ENCODE data around the gene RAD51B.

Gene RAD51B

GRCh38 chr14:68124979-68125731, 305.6 kb downstream of the RAD51B start:
- H3K9me3 ChIP-seq (replicated peaks; ENCODE audit: insufficient read depth, low read length): no peaks in the 10 kb centered on the region
- H3F3A ChIP-seq (ENCODE audit: insufficient read depth, low read length): no peaks in the 10 kb centered on the region
- H3K27me3 ChIP-seq (replicated peaks; ENCODE audit: insufficient read depth, low read length): no peaks in the 10 kb centered on the region
- H4K20me1 ChIP-seq (ENCODE audit: insufficient read depth, low read length): no peaks in the 10 kb centered on the region
- no peak overlapping the region for H3K4me3 ChIP-seq (ENCODE audit: low read length)
- H3K4me1 ChIP-seq (ENCODE audit: low read length): no peaks in the 10 kb centered on the region
- no peak for TF ChIP-seq EZH2 (optimal IDR thresholded peaks at IDR 0.05; ENCODE audit: low read depth, low read length)
- TF ChIP-seq EZH2phosphoT487 (IDR thresholded peaks at IDR 0.05; ENCODE audit: low read length): no peak
- no peak for TF ChIP-seq CTCF (IDR thresholded peaks at IDR 0.05; ENCODE audit: low read length)
- no peaks in the 10 kb centered on the region for H3K9me2 ChIP-seq (replicated peaks; ENCODE audit: insufficient read depth, low read length)
- no peak overlapping the region for H3K4me2 ChIP-seq (ENCODE audit: low read depth, low read length)
- no peak overlapping the region for H3K9ac ChIP-seq (ENCODE audit: low read length)
- no peaks in the 10 kb centered on the region for H3K36me3 ChIP-seq (replicated peaks; ENCODE audit: insufficient read depth, low read length)
- H3K79me2 ChIP-seq (ENCODE audit: low read length): no peaks in the 10 kb centered on the region
- no peak overlapping the region for H3K27ac ChIP-seq (ENCODE audit: low read length)
- H2AFZ ChIP-seq (ENCODE audit: low read length): no peak overlapping the region
- no peak for DNase-seq

- Histone ChIP-seq H3K9me2 (replicated peaks; ENCODE audit: insufficient read depth, low read length) (no peaks in the 10 kb centered on the region), H3K27ac (ENCODE audit: low read length) (no peak overlapping the region)
Measured at GRCh38 chr14:68127166-68127565, 307.6 kb downstream of the RAD51B start.

GRCh38 chr14:68131907-68132306, 312.3 kb downstream of the RAD51B start:
- no peak overlapping the region for H3K9ac ChIP-seq (ENCODE audit: low read length)
- no peak overlapping the region for H2AFZ ChIP-seq (ENCODE audit: low read length)
- H3K9me2 ChIP-seq (replicated peaks; ENCODE audit: insufficient read depth, low read length): no peaks in the 10 kb centered on the region
- H3F3A ChIP-seq (ENCODE audit: insufficient read depth, low read length): no peaks in the 10 kb centered on the region
- H3K4me3 ChIP-seq (ENCODE audit: low read length): no peak overlapping the region
- H3K36me3 ChIP-seq (replicated peaks; ENCODE audit: insufficient read depth, low read length): no peaks in the 10 kb centered on the region
- H3K27ac ChIP-seq (ENCODE audit: low read length): no peak overlapping the region
- H3K79me2 ChIP-seq (ENCODE audit: low read length): no peaks in the 10 kb centered on the region
- H3K4me1 ChIP-seq (ENCODE audit: low read length): no peaks in the 10 kb centered on the region
- TF ChIP-seq CTCF (IDR thresholded peaks at IDR 0.05; ENCODE audit: low read length) (no peak), EZH2 (optimal IDR thresholded peaks at IDR 0.05; ENCODE audit: low read depth, low read length) (no peak), EZH2phosphoT487 (IDR thresholded peaks at IDR 0.05; ENCODE audit: low read length) (no peak)
- no peak for DNase-seq
- H3K4me2 ChIP-seq (ENCODE audit: low read depth, low read length): no peak overlapping the region
- H3K9me3 ChIP-seq (replicated peaks; ENCODE audit: insufficient read depth, low read length): no peaks in the 10 kb centered on the region
- no peaks in the 10 kb centered on the region for H4K20me1 ChIP-seq (ENCODE audit: insufficient read depth, low read length)
- no peaks in the 10 kb centered on the region for H3K27me3 ChIP-seq (replicated peaks; ENCODE audit: insufficient read depth, low read length)

More at GRCh38 chr14:68127166-68127565, 307.6 kb downstream of the RAD51B start:
- Histone ChIP-seq H3K36me3 (replicated peaks; ENCODE audit: insufficient read depth, low read length) (no peaks in the 10 kb centered on the region), H3K4me2 (ENCODE audit: low read depth, low read length) (no peak overlapping the region), H3K9me3 (replicated peaks; ENCODE audit: insufficient read depth, low read length) (no peaks in the 10 kb centered on the region), H3K4me3 (ENCODE audit: low read length) (no peak overlapping the region), H4K20me1 (ENCODE audit: insufficient read depth, low read length) (no peaks in the 10 kb centered on the region), H2AFZ (ENCODE audit: low read length) (no peak overlapping the region), H3F3A (ENCODE audit: insufficient read depth, low read length) (no peaks in the 10 kb centered on the region), H3K27me3 (replicated peaks; ENCODE audit: insufficient read depth, low read length) (no peaks in the 10 kb centered on the region), H3K9ac (ENCODE audit: low read length) (no peak overlapping the region), H3K4me1 (ENCODE audit: low read length) (no peaks in the 10 kb centered on the region), H3K79me2 (ENCODE audit: low read length) (no peaks in the 10 kb centered on the region)
- no peak for DNase-seq
- no peak for TF ChIP-seq EZH2phosphoT487 (IDR thresholded peaks at IDR 0.05; ENCODE audit: low read length)
- no peak for TF ChIP-seq CTCF (IDR thresholded peaks at IDR 0.05; ENCODE audit: low read length)
- no peak for TF ChIP-seq EZH2 (optimal IDR thresholded peaks at IDR 0.05; ENCODE audit: low read depth, low read length)
